Fibroblast of skin of right biceps (primary cell): ENCODE results near the gene DRAP1.
"Not testable (repeated sequence)": the region's sequence is repeated elsewhere in the genome, so short reads cannot be mapped to it uniquely, and the experiment has no call there.

Experiments
- DNase-seq: peaks from one replicate; pipeline ENCODE4 v3.0.0-alpha.2; 2013

Gene DRAP1

DNA sequence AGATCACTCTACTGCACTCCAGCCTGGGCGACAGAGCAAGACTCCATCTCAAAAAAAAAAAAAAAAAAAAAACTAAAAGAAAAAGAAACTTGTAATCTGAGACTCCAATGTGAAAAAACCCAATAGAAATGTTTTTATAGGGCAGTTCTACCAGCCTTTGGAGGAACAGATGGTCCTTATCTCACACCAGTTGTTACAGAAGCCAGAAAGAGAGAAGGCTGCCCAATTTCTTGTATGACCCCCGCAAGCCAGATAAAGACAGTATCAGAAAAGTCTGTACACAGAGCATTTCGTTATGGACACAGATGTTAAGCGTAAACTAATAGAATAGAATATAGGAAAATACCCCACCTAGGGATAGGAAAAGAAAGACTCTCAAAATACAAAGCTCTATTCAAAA is 14.8 kb downstream of the DRAP1 start:
- no peak for DNase-seq

DNA sequence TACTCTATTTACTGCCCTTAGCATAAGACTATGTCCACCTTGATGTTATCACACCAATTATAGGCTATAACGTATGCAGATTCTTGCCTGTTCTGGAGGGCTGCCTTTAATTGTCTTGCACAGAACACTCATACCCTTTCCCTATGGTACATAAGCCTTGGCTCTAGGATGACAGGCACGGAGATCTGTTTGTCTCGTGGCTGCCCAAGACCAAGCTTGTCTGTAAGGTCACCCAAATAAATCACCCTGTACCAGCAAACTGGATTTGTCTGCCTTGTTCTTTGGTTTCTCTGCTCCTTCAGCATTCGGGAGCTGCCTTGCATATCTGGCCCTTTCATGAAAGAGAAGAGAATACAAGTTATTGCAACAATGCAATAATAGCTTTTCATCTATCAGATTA is 18.5 kb downstream of the DRAP1 start:
- no peak for DNase-seq

DNA sequence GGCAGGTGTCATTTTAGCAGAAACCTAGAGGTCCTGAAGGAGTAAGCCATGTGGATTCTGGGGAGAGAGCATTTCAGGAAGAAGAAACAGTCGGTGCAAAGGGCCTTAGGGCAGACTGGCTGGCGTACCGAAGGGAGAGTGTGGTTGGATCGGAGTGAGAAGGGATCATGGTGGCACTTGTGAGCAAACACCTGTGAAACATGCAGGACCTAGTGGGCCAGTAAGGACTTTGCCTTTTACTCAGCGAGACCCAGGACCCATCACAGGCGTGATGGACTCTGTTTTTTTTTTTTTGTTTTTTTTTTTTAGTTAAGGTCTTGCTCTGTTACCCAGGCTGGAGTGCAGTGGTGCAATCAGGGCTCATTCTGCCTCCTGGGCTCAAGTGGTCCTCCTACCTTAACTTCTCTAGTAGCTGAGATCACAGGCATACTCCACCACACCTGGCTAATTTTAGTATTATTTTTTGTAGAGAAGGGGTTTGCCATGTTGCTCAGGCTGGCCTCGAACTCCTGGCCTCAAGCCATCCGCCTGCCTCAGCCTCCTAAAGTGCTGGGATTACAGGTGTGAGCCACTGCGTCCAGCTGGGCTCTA is 22.6 kb downstream of the DRAP1 start:
- no peak for DNase-seq

DNA sequence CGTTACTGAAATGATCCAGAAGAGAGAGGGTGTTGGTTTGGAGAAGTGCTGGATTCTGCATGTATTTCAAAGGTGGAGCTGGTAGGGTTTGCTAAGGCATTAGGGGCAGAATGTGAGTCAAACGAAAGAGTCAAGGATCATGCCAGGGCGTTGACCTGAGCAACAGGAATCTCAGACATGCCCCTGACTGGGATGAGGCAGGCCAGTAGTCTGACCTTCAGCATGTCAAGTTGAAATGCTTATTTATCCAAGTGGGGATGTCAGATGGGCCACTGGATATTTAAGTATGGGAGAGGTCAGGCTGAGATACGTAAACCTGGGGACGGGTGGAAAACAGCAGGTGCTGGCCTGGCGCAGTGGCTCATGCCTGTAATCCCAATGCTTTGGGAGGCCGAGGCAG is 23.3 kb downstream of the DRAP1 start:
- no peak for DNase-seq

DNA sequence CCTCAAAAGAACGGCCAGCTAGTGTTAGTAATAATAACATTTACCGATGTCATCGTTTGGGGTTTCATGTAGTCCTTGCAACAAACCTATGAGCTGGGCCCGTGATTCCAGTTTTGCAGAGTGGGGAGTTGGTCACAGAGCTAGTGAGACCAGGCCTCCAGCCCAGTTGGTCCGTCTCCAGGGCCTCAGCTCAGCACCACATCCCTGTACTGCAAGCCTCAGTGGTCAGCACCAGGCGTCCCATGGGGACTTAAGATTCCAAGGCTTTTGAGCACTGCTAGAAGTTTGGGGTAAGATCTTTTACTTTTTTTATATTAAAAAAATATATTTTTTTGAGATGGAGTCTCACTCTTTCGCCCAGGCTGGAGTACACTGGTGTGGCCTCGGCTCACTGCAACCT is 25.0 kb downstream of the DRAP1 start:
- no peak for DNase-seq

DNA sequence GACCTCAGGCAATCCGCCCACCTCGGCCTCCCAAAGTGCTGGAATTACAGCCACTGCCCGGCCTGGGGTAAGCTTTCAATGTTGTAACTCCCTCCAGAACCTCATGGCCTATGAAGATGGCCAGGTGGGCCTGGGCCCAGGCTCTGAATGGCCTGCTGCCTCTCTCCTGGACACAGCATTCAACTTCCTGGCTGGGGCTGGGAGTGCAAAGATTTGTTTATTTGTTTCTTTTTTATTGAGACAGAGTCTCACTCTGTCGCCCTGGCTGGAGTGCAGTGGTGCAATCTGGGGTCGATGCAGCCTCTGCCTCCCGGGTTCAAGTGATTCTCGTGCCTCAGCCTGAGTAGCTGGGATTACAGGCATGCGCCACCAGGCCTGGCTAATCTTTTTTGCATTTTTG is 25.5 kb downstream of the DRAP1 start:
- no peak for DNase-seq

DNA sequence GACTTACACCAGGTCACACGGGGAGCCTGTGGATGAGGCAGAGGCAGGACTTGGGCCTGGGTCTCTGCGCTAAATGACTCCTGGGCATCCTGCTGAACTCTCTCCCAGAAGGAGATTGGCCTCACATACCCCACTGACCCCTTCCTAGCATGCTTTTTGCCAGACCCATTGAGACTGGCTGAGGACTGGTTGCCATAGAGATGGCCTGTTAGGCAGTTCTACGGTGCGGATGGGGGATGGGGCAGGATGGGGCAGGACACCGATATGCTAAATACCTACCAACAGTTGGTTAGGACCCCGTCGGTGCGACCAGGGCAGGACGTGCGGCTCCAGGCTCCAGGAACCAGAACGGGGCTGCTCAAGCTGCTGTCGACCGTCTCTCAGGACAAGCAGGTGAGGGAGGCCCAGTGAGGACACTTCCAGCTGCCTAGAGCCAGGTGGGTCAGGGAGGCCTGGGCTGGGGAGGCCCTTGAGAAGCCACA is 26.2 kb downstream of the DRAP1 start, which contains the start of gene TSGA10IP:
TSS of gene TSGA10IP (plus strand) at position 51 of the 482 bp plus-strand sequence. CDS start at position 247, 196 bp downstream.
- DNase-seq, result no peak

DNA sequence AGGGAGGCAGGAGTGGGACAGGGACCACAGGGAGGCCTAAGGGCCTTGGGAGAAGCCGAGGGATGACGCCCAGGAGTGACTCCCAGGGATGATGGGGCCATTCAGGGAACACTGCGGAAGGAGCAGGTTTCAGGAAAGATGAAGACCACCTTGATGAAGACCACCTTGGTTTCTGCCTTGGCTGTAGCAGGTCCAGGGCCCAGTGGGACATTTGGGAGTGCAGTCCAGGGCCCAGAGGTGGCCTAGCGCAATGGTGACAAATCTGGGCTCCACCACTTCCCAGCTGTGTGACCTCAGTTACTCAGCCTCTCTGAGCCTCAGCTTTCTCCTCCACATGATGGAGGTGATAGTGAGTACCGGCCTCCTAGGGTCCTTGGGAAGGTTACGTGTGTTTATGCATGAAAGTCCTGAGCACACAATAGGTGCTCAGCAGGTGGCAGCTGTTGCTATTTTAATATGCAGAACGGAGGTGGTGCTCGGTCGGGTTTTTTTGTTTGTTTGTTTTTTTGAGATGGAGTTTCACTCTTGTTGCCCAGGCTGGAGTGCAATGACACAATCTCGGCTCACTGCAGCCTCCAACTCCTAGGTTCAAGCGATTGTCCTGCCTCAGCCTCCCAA is 26.8 kb downstream of the DRAP1 start:
- no peak for DNase-seq

DNA sequence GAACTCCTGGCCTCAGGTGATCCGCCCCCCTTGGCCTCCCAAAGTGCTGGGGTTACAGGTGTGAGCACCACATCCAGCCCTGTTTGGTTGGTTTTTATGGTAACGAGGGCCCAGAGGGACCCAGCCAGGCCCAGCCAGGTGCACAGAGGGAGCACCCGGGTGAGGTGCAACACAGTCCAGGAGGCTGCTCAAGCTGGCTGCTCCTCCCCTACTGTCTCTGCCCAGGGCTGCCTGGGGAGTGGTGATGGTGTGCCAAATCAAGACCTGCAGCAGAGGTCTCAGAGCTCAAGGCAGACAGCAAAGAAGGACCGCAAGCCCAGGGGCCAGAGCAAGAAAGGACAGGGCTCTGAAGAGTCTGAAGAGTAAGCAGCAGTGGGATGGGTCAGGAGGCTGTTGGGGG is 27.4 kb downstream of the DRAP1 start:
- DNase-seq, result no peak

DNA sequence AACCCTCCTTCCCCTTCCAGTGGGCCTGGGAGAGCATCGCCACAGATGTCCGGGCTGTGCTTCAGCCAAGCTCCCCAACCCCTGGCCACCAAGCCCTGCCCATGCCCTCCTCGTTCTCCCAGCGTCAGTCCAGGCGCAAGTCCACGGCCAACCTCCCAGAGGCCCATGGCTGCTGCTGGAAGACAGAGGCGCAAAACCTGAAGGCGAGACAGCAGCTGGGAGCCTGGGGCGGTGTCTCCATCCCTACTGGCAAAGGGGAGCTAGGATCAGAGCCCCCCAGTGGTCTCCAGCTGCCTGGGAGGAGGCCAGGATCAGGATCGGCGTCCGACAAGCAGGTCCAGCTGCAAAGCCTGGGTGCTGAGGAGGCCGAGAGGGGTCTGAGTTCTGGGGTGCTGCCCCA is 27.9 kb downstream of the DRAP1 start:
- DNase-seq, result no peak

DNA sequence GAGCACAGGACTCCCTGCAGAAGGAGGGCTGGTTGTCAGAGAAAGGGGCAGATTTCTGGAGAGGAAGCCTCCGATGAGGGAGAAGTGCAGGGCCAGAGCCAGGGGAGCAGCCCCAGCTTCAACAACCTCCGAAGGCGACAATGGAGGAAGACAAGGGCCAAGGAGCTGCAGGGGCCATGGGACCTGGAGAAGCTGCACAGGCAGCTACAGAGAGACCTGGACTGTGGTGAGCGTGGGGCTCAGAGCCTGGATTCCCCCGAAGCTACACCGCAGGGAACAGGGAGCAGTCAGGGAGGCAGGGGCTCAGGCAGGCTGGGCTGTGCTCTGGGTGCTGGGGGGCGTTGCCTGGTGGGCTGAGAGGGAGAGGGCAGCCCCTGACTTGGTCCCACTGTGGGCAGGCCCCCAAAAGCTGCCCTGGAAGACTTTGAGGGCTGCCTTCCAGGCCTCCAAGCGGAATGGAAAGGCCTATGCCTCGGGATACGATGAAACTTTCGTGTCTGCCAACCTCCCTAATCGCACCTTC is 28.4 kb downstream of the DRAP1 start:
- DNase-seq, result no peak

DNA sequence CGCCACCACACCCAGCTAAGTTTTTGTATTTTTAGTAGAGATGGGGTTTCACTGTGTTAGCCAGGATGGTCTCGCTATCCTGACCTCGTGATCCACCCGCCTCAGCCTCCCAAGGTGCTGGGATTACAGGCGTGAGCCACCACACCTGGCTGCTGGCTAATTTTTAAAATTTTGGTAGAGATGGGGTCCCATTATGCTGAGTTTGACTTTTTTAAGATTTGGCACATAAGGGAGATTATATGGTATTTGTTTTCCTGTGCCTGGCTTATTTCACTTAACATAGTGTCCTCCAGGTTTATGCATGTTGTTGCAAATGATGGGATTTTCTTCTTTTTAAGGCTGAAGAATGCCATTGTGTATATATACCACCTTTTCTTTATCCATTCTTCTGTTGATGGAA is 31.5 kb downstream of the DRAP1 start:
- not testable (repeated sequence) for DNase-seq

DNA sequence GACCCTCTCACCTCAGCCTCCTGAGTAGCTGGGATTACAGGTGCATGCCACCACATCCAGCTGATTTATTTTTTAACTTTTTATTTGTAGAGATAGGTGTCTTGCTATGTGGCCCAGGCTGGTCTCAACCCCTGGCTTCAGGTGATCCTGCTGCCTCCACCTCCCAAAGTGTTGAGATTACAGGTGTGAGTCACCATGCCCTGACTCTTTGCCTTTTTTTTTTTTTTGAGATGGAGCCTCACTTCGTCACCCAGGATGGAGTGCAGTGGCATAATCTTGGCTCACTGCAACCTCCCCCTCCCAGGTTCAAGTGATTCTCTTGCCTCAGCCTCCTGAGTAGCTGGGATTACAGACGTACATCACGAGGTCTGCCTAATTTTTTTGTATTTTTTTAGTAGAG is 32.4 kb downstream of the DRAP1 start:
- not testable (repeated sequence) for DNase-seq

DNA sequence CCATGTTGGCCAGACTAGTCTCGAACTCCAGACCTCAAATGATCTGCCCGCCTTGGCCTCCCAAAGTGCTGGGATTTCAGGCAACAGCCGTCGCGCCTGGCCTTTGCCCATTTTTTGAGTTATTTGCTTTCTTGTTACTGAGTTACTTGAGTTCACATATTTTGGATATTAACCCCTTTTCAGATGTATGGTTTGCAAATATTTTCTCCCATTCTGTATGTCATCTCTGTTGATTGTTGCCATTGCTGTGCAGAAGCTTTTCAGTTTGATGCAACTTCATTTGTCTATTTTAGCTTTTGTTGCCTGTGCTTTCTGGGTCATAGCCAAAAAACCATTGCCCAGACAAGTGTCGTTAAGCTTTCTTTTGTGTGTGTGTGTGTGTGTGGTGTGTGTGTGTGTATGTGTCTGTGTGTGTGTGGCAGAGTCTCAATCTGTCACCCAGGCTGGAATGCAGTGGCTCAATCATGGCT is 32.9 kb downstream of the DRAP1 start:
- no peak for DNase-seq

DNA sequence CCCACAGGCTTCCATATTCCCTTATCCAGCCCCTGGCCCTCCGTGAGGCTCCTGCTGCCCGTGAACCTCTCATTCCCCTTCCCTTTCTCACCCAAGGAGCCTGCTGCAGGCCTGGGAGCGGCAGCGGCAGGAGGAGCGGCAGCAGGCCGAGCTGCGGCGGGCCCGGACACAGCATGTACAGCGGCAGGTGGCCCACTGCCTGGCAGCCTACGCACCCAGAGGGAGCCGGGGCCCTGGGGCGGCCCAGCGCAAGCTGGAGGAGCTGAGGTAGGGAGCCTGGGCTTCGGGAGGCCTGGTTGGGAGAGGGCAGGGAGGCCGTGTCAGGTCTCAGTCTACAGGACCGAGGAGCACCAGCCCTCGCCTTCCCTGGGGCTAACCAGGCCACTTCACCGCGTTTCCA is 34.2 kb downstream of the DRAP1 start:
- DNase-seq, result no peak

DNA sequence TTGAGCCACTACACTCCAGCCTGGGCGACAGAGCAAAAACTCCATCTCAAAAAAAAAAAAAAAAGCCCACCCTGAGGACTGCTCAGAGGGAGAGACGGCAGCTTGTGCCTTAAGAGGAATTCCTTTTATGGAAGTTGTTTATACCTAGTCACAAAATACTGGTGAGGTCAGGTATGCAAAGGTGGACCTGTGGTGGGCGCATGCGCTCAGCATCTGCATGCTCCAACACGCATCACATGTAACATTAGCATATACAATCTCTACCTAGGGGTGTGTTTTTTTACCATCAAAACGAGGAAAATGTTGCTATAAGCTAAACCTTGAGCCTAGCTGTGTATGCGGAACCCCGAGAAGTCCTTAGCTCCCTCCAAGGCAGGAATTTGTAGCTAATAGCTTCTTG is 35.5 kb downstream of the DRAP1 start:
- no peak for DNase-seq

DNA sequence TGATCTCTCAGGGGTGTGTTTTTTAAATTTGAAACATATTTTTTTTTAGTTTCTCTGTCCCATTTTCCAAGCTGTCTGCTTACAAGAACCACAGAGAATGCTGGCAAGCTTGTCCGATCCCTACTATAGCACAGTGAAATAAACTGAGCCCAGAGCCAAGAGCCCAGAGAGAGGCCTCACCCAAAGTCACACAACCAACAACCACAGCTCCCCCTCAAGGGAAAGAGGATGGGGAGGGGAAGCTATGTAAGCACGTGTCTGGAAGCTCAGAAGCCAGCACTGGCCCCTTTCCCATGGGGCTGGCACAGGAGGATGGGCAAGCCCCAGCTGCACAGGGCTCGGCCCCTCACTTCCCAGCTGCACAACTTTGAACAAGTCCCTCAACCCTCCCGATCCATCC is 39.1 kb downstream of the DRAP1 start:
- DNase-seq, result no peak

DNA sequence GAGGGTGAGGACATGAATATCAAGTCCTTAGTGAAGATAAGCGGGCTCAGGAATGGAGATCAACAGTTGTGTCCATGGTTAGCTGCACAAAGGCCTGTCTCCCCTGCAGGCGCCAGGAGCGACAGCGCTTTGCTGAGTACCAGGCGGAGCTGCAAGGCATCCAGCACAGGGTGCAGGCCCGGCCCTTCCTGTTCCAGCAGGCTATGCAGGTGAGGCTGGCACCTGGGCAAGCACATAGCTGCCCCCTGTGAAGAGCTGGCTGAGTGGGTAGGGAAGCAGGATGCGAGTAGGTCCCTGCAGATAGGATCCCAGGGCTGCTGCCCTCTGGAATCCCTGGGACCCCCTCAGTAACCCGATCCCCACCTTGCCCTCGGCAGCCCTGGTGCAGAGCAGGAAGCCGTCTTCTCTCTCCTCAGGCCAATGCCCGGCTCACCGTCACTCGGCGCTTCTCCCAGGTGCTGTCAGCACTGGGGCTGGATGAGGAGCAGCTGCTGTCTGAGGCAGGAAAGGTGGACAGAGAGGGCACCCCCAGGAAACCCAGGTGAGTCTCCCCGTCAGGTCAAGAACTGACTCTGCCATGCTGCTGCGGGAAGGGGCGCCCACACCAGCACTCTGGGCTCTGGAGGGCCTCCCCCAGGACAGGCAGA is 39.7 kb downstream of the DRAP1 start:
- DNase-seq, result no peak

DNA sequence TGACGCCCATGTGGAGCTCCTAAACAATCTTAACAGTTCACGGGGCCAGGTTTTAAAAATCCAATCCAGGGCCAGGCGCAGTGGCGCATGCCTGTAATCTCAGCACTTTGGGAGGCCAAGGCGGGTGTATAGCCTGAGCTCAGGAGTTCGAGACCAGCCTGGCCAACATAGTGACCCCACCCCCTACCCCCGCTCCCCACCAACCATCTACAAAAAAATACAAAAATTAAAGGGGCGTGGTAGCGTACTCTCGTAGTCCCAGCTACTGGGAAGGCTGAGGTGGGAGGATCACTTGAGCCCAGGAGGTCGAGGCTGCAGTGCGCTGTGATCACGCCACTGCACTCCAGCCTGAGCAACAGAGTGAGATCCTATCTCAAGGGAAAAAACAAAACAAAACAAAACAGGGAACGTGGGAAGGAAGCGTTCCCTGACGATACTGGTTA is 41.6 kb downstream of the DRAP1 start:
- no peak for DNase-seq

DNA sequence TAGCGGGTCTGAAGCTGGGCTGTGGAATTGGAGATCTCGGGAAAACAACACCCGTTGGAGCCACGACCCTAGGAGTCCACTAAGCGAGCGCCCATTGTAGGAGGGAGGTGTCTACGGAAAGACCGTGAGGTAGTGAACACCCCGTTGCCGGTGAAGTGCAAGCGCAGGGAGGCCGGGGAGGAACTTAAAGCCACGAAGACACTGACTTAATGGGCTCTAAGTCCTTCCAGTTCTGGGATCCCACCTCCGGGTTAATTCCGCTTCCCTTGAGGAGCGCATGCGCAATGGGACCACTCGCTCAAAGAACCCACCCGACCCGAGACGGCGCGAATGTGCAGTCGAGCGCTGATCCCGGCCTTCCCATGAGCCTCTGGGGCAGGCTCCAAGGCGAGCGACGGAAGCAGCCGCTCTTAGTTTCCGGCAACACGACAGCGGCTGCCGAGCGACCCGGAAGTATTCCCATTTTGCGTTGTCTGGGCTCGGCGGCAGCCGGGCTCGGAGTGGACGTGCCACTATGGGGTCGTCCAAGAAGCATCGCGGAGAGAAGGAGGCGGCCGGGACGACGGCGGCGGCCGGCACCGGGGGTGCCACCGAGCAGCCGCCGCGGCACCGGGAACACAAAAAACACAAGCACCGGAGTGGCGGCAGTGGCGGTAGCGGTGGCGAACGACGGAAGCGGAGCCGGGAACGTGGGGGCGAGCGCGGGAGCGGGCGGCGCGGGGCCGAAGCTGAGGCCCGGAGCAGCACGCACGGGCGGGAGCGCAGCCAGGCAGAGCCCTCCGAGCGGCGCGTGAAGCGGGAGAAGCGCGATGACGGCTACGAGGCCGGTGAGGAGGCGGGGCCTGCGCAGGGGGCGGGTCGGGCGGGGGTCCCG is 42.3 kb downstream of the DRAP1 start, which contains the start of gene SART1:
TSS of gene SART1 (plus strand) at position 468 of the 874 bp plus-strand sequence. CDS start at position 515, 47 bp downstream.
- DNase-seq, result peak; percentile 99

DNA sequence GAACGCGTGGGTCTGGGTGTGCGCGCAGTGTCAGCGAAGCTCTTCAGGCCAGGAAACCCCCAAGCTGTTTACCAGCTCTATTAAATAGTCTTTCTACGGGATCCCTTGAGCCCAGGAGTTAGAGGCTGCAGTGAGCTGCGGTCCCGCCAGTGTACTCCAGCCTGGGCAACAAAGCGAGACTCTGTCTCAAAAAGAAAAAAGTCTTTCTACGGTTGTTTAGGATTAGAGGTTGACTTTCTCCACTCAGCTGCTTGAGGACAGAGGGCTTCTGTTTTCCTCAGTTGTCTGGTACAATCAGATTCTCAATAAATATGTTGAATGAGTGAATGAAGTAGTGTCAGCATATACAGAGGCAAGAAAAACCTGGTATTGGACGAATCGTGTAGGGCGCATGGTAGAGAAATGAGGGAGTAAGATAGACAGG is 42.9 kb downstream of the DRAP1 start:
- no peak for DNase-seq

DNA sequence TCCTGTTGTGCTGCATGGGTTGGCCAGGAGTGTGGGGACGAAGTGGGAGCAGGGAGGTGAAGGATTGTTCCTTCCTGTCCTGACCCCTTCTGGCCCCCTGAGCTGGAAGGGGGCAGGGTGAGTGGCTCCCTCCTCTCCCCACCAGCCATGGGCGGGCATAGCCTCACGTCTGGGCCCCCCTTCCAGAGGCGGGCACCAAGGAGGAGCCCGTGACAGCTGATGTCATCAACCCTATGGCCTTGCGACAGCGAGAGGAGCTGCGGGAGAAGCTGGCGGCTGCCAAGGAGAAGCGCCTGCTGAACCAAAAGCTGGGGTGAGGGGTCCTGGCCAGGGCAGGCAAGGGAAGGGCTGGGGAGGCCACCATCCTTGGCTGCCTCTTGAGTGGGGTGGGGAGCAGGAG is 45.7 kb downstream of the DRAP1 start:
- DNase-seq, result no peak
